GM19023 (cell line): Measurements from ENCODE around the gene TOX2.

ENCODE experiments used
- ATAC-seq: cut with Tn5 transposase; IDR thresholded peaks from one replicate; pipeline ENCODE4 v1.9.1; 2021; ENCODE audit warnings: mild to moderate bottlenecking, moderate library complexity; ENCODE audit not compliant: unreplicated experiment

The TOX2 gene

DNA sequence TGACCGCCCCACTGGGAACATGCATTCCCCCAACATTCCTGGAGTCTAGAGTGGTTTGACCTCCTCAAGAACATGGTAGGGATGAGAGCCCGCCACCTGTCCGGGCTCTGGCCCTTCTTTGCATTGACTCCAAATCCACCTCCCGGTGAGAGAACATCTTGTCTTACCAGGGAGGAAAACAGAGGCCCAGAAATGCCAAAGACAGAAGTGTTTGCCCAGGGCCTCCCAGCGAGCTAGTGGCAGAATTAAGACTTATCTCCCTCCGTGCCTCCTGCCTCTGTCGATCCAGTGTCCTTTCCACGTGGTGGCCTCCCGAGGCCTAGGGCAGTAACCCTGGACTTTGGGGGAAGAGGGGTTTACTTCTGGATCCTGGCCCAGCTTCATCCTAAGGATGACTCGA is 137.5 kb downstream of the TOX2 start:
- ATAC-seq, result no peak

DNA sequence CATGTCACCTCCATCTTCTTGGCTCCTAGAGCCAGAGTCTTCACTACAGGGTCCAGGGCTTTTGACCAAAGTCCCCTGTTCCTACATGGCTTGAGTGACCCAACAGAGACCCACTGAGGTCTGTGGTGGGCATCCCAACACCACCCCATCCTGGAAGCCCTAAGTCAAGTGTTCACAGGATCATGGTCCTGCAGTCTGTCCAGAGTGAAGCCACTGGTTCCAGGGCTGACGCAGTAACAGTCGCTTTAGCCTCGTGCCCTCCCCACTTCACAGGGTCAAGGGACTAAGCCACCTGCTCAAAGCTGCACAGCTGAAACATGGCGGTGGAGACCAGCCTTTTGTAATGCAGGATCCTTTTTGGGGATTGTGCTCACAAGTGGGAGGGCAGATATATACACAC is 138.4 kb downstream of the TOX2 start:
- no peak for ATAC-seq

DNA sequence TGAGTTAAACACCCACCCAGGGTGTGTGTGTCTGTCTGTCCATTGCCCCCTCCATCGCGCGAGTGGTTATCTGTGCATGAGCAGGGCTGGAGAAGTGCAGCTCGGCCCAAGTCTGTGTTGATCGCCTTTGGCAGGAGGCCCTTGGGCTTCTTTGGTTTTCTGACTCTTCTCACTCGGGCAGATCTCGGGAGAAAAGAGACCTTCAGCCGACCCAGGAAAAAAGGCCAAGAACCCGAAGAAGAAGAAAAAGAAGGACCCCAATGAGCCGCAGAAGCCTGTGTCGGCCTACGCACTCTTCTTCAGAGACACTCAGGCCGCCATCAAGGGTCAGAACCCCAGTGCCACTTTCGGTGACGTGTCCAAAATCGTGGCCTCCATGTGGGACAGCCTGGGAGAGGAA is 139.5 kb downstream of the TOX2 start:
- ATAC-seq, result no peak

DNA sequence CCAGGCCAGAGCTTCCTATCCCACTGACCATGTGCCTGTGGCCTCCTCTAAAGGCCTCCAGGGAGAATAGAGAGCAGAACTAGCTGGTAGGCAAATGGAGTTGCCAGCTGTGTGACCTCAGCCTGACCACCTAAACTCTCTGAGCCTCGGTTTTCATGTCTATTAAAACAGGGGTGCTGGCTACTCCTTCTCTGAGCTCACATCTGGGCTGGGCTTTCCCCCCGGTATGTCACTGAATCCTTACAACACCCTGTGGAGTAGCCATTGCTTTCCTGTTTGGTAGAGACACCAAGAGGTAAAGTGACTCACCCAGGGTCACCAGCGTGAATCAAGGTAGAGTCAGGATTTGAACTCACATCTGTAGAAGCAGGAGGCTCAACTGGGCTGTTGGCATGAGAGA is 140.2 kb downstream of the TOX2 start:
- ATAC-seq, result no peak

DNA sequence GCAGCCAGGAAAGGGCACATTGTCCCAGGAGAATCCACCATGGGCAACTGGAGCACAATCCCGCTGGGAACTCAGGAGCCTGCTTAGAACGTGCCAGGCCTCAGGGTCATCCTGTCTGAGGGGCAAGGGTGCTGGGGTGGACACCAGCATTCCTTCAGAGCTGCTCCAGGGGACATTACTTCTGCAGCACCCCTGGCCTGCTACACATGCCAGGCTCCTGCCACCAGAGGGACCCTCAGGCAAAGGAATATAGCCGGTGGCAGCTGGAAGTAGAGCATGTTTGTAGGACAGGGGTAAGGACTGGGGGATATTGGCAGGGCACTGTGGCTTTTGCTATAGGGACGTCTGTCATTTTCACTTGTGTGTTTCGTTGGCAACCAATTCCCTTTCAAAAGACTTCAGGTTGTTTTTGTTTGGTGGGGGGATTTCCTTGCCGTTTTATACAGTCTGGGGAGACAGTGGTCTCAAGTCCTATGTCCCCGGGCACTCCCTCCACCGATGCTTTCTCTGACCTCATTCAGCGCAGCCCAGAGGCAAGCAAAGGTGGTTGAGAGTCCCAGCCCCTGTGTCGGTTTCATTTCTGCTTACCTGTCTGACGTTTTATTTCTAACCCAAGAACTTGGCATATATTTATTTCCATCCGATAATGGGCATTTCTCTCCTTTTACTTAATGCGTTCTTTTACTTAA is 141.5 kb downstream of the TOX2 start:
- ATAC-seq, result no peak

DNA sequence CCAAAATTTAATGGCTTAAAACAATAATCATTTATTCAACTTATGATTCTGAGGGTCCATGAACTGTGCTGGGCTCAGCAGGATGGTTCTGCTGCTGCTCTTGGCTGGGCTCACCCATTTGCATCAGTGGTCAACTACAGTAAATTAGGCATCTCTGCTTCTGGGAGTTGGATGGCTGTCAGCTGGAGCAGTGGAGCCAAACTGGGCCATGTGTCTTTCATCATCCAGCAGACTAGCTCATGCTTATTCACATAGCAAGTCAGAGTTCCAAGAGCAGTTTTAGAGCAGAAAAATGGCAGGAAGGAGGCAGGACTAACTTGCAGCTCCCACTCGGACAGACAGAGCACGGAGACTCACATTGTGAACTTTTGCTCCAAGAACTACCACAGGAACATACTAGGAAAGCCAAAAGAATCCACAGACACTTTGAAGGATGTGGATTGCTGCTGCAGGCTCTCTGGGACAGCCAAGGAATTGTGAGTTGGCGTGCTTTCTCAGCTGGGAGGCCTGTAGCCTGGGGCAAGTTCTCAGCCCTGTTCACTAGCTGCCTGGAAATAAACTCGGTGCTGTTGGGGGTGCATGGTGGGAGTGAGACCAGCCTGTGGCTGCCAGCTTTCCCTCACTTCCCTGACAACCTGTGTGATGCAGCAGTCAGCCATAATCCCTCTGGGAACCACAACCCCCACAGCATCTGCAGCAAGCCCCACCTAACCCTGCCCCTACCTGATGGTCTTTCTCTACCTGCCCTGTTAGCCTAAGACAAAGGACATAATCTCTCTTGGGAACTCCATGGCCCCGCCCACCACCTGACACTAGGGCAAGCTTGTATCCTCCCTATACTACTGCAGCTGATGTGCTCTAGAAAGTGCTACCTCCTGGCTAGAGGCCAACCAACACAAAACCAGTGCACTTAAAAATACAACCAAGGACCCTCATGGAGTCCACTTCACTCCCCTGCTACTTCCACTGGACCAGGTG is 143.3 kb downstream of the TOX2 start:
- no peak for ATAC-seq

DNA sequence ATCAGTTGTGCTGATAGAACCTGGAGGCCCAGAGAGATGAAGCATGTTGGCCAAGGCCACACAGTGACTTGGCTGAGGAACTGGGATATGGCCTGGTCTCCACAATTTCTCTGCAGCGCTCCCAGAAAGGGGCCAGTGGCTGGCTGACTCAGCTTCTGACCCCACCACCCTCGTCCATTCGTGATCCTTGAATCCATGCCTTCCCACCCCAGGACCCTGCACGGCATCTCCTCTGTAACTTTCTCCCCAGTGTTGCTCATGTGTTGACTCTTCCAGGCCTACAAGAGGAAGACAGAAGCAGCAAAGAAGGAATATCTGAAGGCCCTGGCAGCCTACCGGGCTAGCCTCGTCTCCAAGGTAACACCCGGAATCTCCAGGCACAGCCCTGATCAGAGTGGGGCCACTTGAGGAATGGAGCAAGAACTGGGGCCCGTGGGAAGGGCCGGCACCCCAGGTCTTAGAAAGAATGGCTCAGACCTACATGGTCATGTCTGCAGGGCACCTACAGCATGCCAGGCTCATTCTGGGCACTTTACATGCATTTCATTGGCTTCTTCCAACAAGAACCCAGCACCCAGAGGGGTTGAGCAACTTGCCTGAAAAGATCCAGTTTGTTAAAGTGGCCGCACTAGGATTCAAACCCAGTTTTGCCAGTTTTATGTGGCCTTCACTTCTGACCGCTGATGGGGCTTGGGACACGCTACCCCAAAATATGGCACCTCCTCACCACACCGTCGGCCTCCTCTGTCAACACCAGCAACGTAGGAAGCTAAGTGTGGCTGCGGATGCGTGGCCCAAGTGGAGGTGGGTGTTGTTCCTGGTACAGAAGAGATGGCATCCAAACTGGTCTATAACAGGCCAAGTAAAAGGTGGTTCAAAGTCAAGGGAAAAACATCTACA is 150.1 kb downstream of the TOX2 start:
- no peak for ATAC-seq

DNA sequence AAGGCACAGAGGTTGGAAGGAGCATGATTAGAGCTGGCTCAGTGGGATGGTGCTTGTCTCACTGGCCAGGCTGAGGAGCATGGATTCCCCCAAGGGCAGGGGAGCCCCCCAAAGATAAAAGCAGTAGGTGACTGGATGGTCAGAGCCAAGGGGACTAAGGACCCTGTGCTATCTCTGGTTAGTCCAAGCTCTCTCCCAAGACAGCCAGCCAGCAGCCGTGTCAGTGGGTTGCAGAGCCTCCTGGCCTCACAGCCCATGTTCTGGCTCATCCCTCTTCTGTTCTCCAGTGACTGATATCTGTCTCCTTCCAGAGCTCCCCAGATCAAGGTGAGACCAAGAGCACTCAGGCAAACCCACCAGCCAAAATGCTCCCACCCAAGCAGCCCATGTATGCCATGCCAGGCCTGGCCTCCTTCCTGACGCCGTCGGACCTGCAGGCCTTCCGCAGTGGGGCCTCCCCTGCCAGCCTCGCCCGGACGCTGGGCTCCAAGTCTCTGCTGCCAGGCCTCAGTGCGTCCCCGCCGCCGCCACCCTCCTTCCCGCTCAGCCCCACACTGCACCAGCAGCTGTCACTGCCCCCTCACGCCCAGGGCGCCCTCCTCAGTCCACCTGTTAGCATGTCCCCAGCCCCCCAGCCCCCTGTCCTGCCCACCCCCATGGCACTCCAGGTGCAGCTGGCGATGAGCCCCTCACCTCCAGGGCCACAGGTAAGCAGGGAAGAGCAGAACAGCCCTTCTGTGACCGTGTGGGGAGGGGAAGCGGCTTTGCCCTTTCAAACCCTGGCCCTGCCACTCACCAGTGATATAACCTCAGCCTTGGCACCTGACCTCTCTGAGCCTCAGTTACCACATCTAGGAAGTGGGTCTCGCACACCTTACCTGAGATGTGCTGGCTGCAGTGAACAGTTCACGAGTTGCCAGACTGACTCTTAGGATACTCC is 151.0 kb downstream of the TOX2 start:
- ATAC-seq, result no peak

DNA sequence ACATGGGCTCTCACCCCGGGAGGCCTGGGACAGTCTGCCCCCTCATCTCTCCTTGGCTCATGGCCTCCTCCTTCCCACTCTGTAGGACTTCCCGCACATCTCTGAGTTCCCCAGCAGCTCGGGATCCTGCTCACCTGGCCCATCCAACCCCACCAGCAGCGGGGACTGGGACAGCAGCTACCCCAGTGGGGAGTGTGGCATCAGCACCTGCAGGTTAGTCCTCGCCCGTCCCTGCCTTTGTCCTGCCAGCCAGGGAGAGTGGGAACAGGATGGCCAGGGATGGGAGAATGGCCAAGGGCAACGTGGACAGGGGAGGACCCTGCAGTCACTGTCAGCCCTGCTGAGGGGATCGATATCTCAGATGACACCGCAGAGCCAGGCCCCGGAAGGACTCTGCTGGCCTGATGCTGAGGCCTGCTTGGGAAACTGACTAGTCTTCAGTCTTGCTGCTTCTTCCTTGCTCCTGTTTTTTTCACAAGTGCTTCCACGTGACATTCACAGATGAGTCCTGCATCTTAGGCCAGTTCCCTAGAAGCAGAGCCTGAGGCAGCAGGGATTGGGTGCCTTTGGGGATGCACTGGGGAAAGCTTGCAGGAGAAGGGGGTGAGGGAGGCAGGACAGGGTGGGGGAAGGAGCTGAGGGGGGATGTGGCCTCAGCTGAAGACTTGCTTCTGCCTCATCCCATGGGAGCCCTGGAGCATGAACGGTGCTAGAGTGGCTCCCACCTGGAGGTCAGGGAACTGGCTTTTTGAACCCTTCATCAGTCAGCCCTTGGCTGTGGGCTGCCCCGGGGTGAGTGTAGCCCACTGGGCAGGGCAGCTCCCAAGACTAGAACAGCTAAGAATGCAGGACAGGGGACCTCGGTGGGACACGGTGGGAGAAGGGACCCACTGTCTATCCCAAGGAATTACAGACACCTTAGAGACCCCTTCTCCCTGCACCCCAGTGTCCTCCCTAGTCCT is 152.3 kb downstream of the TOX2 start:
- no peak for ATAC-seq

DNA sequence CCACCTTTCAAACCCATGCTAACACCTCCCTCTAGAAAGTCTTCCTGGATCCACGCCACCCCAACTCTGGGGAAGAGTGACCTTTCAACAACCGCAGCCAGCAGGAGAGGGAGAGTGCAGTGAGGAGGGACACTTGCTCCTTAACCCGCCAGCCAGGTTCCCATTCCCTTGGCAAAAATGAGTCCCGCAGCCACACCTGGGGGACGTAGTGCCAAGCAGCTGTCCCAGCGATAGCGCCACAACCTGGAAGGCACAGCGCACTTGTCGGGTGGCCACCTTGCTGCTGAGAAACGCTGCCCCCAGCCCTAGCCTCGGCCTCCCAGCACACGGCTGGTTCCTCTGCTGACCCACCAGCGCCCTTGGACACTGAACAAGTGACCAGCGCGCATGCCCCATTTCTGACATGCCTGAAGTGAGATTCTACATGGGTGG is 153.0 kb downstream of the TOX2 start:
- ATAC-seq, result no peak

DNA sequence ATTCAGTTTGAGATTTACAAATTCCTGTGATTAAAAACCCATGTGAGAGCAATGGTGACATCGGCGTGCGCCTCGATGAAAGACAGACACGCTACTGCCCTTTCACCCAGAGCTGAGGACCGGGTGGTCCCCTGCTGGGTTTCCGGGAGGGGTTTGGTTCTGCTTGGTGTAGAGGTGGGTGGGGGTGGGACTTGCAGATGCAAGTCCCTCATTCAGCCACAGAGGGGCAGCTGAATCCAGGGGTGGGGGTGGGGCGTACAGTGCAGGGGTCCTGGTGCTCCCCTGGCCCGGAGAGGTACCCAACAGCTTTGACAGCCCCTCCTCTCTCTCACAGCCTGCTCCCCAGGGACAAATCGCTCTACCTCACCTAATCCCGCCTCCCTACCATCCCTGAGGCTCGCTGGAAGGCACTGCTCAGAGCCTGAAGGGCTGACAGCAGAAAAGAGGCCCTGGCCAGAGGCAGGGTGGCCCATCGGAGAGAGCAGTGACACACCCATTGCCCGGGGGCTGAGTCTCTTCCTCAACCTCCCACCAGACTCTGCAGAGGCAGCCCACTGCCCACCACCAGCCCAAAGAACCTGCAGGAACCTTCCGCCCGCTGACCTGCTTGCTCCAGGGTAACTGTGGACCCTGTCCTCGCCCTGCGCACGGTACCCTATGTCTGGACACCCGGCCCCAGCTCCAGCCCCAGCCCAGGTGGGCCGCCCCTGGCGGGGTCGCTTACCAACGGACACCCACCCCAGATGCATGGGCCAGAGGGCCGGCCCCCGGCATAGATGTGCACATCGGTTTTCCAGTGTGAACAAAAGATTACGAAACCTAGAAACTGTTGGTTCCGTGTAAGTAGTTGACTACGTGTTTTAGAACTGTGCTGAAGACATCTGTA is 153.9 kb downstream of the TOX2 start:
- no peak for ATAC-seq

DNA sequence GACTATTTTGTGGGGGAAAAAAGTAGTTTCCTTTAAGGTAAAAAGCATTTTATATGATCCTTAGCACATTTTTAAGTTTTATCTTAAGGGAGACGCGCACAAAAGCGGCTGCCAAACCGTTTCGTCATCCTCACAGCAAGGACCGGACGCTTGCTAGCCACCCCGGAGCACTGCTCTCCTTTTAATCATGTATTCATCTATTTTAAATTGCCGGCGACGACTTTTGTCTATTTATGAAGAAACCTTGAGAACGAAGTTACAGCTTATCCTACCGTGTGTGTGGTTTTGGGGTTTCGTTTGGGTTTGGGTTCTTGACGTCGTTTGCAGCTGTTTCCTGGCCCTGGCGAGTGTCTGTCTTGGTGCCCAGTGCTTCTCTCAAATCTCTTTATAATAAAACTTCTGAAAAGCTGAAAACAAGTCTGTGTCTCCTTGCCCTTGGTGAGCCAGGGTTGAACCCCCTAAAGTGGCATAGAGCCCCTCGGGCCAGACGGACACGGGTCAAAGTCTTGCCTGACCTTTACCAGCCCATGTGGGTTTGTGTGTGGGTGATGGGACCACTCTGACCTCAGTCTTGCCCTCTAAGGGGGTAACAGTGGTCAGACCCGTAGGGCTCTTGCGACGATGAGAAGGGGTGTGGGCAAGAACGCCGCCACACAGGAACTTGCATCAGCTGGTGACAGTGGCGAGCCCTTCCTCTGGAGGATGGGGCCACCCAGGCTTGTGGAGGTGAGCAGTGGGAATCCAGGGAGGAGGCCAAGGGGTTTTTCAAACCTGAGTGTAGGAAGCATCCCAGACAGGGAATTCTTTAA is 154.8 kb downstream of the TOX2 start:
- peak; percentile 62 for ATAC-seq

DNA sequence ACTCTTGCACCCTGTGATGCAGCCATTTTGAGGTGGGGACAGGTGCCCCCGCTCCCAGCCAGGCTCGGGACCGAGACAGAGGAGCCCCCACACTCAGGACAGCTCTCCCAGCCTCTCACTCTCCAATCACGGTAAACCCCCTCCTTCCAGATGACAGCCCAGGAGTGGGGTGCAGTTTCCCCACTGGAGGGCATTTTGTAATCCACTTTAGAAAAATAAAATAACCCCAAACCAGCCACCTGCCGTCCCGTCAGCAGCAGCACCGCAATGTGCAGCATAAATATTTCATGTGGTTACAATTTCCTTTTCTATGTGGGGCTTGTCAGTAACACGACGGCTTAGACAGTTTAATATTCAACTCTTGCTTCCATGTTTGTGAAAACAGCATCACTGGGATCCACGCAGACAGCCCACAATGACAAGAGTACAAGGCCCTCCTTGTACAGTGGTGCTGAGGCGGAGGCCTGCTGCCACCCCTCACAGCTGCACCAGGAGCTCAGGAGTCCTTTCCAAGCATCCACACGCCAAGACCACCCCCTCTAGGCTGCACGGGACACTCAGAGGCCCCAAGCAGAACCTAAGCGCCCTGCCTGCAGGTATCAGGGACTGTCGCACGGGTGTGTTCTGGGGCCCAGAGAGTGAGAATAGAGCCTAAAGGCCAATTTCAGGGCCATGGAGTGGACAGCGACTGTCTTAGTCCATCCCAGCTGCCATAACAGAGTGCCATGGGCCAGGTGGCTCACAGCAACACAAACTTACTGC is 155.7 kb downstream of the TOX2 start:
- ATAC-seq, result no peak

DNA sequence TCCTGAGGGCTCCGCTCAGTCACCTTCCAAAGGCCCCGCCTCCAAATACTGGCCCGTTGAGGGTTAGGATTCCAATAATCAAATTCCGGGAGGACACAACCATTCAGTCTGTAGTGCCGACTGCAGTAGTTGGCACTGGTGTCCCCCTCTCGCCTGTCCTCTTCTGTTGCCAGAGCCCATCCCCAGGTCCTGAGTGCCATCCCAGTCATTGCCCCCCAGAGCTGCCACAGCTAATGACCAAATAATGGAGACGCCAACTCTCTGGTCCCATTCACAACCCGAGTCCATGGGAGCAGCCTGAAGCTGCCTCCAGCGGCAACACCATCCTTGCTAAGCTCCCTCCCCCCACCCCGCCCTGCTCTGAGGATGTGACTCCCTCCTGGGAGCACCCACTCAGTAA is 156.4 kb downstream of the TOX2 start:
- ATAC-seq, result no peak

DNA sequence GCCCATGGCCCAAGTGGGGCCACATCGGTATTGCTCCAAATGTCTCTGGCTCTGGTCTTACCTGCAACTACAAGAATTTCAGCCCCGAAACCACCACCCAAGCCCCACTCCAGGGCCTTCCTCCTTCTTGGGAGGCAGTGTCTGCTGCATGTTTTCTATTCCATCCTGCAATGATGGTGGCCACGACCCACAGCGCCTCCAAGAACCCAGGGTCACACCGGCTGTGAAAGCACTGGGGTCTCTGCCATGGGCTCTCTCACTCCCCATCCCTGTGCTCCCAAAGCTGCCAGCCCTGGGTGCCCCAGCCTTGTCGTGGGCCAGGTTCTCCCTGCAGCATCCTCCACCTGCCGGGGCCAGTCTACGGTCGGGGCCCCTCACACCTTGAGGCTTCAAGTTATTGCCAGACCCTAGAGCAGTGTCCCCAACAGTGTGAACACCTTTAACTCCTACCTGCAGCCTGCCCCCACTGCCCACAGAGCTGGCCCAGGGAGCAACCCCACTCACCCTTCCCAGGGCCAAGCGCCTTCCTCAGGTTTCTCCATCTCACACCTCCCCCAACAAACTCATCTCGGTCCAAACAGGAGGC is 157.0 kb downstream of the TOX2 start:
- ATAC-seq, result no peak

DNA sequence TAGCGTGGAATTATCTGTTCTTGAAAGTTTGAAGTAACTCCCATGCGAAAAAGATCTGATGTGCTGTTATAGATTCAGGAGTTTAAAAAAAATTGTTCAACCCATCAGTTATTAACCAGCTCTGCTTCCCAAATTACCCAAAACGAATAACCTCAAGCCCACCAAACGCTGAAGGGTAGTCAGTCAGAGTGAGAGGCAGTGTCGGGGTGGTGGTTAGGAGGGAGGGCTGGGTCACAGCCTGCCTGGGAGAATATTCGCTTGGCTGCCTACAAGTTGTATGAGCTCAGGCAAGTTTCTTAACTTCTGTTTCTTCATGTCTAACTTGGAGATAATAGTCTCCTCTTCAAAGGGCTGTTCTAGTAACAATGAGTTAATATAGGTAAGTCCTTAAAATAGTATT is 157.7 kb downstream of the TOX2 start:
- ATAC-seq, result no peak
